ENCODE data around the gene LRRTM4.

LRRTM4 gene

DNA sequence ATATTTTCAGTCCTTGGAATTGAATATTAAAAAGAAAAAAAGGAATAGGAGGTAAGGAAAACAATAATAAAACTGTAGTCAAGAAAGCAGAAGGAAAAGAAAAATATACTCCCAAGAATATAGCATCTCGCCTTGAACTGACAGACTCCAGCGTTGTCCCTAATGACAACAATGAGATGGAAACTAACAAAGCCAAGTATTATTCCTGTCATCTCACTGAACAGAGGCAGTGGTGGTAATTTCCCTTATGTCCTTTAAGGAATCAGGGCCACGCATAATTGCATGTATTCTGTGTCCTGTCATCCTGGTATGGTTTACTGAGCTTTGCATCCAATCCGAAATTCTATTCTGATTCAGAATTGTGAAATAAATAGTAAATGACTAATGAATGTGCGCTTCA, 158.9 kb downstream of the LRRTM4 start:
- TF ChIP-seq, protein P1, sequence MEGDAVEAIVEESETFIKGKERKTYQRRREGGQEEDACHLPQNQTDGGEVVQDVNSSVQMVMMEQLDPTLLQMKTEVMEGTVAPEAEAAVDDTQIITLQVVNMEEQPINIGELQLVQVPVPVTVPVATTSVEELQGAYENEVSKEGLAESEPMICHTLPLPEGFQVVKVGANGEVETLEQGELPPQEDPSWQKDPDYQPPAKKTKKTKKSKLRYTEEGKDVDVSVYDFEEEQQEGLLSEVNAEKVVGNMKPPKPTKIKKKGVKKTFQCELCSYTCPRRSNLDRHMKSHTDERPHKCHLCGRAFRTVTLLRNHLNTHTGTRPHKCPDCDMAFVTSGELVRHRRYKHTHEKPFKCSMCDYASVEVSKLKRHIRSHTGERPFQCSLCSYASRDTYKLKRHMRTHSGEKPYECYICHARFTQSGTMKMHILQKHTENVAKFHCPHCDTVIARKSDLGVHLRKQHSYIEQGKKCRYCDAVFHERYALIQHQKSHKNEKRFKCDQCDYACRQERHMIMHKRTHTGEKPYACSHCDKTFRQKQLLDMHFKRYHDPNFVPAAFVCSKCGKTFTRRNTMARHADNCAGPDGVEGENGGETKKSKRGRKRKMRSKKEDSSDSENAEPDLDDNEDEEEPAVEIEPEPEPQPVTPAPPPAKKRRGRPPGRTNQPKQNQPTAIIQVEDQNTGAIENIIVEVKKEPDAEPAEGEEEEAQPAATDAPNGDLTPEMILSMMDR (IDR thresholded peaks at IDR 0.05; ENCODE audit: control insufficient read depth, insufficient read depth, low read depth, low read length, missing control alignments): no peak
- DNase-seq (ENCODE audit: low read depth): no peak
- H3K4me3 ChIP-seq (ENCODE audit: control insufficient read depth, low read depth, low read length): no peak overlapping the region

DNA sequence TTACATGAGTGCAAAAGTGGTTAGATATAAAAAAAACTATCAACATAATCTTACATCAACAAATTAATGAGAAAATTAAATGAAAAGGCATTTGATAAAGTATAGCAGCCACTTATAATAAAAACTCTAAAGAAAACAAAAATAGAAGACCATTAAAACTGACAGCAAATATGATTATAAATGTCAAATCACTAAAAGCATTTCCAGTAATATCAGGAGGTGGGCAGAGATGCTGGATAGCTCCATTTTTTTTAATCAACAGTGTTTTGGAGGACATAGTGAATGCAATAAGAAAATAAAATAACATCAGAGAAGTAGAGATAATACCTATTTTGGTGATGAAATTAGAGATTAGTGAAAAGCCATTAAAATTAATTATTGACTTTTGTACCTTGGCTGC, 173.4 kb downstream of the LRRTM4 start:
- TF ChIP-seq, protein P1 (IDR thresholded peaks at IDR 0.05; ENCODE audit: control insufficient read depth, insufficient read depth, low read depth, low read length, missing control alignments): no peak
- no peak for DNase-seq (ENCODE audit: low read depth)
- H3K4me3 ChIP-seq (ENCODE audit: control insufficient read depth, low read depth, low read length): no peak overlapping the region

DNA sequence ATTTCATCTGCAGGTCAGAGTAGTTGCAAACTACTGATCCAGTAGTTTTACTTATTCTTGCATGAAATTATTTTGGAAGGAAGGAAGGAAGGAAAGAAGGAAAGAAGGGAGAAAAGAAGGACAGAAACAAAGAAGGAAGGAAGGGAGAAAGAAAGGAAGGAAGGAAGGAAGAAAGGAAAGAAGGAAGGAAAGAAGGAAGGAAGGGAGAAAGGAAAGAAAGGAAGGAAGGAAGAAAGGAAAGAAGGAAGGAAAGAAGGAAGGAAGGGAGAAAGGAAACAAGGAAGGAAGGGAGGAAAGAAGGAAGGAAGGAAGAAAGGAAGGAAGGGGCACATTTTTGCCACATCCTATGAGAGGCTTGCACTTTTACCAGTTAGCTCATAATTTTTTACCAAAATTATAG, 186.2 kb downstream of the LRRTM4 start:
- no peak for DNase-seq (ENCODE audit: low read depth)
- H3K4me3 ChIP-seq (ENCODE audit: control insufficient read depth, low read depth, low read length): no peak overlapping the region
- TF ChIP-seq, protein P1 (IDR thresholded peaks at IDR 0.05; ENCODE audit: control insufficient read depth, insufficient read depth, low read depth, low read length, missing control alignments): no peak

DNA sequence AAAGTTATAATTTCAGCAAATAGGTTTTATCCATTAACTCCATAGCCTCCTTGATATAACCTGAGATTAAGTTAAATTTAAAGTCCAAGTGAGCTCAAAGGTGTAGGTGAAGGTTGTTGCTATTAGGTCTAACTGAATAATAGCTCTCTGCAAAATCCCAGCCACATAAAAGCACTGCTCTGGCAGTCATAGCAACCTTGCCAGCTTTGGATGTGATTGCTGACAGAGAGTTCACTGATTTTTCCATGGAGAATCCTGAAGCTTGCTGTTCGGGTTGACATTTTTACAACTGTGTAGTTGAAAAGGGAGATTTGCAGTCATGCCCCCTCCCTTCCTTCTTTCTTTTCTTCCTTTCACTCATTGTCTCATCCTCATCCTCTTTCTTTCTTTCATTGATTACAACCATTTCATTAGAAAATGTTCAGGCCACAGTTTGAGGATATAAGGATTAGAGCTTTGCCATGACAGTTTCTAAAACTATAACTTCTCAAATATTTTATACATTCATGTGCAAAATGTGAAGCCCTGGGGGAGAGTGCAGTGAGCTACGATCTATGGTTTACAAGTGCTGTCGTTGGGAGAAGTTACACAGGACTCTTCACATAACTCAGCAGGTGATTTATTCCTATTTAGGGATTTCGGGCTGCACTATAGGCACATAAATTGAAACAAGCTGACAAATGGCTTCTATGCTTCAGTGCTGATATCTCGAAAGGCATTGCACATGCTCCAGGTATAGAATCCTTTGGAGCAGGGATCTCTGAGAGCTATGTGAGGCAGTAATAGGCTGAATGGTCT, 193.8 kb downstream of the LRRTM4 start:
- H3K4me3 ChIP-seq (ENCODE audit: control insufficient read depth, low read depth, low read length): no peak overlapping the region
- no peak for DNase-seq (ENCODE audit: low read depth)
- TF ChIP-seq, protein P1 (IDR thresholded peaks at IDR 0.05; ENCODE audit: control insufficient read depth, insufficient read depth, low read depth, low read length, missing control alignments): no peak

DNA sequence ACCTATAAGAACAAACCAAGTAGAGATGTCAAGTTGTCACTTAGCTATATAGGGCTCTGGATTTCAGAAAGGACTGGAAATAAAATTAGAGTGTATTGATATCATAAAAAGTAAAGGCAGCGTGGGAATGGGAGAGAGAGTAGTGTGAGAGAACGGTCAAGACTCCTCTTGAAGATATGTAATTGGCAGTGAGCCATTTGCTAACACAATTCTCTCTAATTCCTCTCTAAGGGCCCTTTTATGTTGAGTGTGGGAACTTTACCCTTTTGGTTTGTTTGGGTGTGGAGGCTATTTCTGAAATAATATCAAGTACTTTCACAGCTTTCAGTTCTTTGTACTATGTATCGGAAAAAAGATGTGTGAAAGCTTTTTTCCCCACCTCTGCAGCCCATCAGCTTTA, 196.8 kb downstream of the LRRTM4 start:
- DNase-seq (ENCODE audit: low read depth): no peak
- no peak overlapping the region for H3K4me3 ChIP-seq (ENCODE audit: control insufficient read depth, low read depth, low read length)
- TF ChIP-seq, protein P1 (IDR thresholded peaks at IDR 0.05; ENCODE audit: control insufficient read depth, insufficient read depth, low read depth, low read length, missing control alignments): no peak

DNA sequence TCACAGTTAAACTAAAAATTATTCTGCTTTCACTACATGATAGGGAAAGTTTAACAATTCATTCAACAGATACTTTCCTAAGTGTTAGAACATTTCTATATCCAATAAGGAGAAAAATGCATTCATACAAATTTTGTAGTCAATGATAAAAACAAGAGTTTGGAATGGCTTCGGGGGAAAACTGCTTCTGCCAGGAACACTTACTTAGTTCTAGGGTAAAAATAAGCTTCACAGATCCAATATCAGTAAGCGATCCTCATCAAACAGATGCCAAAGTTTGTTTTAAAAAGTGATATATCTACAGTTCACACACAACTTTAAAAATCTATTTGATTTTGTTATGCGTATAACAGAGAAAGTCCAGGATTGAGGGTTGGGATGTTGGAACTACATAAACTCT, 199.7 kb downstream of the LRRTM4 start:
- DNase-seq (ENCODE audit: low read depth): no peak
- TF ChIP-seq, protein P1 (IDR thresholded peaks at IDR 0.05; ENCODE audit: control insufficient read depth, insufficient read depth, low read depth, low read length, missing control alignments): no peak
- no peak overlapping the region for H3K4me3 ChIP-seq (ENCODE audit: control insufficient read depth, low read depth, low read length)

Measured in AG09309 (cell line).